NCI-H2227 (cell line): ENCODE measurements around the gene GPD1.
"Not testable (repeated sequence)": the region's sequence is repeated elsewhere in the genome, so short reads cannot be mapped to it uniquely, and the experiment has no call there.

Experiments used
- DNase-seq: peaks from one replicate; lab custom pipeline; 2025; ENCODE audit not compliant: unreplicated experiment; lab: John Stamatoyannopoulos, UW

The GPD1 gene

DNA sequence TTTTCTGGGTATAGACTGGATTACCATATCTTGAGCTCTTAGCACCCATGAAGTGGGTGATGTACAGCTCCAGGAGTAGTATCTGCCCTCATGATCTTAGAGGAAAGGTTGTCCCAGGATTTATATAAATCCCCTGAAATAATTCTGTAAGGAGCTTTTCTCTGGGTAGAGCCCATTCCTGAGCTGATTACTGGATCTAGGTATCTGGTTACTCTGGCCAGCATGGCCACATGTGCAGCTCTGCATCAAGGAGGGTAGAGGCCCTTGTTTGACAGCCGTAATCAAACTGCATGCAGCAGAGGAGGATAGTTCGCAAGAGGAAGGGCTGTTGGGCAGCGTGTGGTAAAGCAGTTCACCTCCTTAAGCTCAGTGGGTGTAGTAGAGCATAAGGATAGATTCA lies 16.7 kb downstream of the GPD1 start:
- DNase-seq: no peak

DNA sequence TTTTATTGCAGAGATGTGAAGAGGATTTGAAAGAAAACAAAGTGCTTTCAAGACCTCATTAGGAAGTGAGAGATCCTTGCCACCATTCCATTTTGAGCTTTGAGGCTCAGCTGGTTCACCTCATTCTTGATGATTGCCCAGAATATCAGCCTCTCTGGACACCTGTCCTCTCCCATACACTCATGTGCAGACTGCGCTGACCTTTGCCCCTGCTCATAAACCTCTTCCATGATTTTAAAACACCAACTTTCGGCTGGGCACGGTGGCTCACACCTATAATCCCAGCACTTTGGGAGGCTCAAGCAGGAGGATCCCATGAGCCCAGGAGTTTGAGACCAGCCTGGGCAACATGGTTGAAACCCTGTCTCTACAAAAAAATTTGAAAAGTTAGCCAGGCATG lies 17.1 kb downstream of the GPD1 start:
- no peak for DNase-seq

DNA sequence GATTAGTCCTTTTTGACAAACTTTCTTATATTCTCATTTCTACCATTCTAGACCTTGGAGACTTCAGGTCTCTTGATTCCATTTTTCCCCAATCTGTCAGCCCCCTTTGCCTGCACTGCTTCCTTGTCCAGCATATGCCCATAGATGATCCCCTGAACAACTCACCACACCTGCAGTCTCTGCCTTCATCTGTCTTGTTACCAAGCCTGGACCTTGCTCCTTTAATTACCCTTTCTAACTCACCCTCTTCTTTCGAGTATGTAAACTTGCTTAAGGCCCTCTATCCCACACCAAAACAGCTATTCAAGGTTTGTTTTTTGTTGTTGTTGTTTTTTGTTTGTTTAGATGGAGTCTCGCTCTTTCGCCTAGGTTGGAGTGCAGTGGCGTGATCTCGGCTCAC lies 17.8 kb downstream of the GPD1 start:
- DNase-seq: no peak

DNA sequence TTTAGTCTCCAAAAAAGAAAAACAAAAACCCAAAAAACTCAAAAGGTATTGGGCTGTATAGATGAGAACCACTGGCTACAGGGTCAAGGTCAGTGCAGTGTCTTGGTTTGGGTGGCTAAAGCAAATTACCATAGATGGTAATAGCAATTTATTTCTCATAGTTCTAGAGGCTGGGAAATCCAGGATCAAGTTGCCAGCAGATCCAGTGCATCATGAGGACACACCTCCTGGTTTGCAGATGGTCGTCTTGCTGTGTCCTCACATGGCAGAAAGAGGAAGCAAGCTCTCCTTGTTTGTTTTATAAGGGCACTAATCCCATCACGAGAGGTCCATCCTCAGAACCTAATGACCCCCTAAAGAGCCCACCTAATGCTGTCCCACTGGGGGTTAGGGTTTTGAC lies 19.4 kb downstream of the GPD1 start:
- DNase-seq: no peak

DNA sequence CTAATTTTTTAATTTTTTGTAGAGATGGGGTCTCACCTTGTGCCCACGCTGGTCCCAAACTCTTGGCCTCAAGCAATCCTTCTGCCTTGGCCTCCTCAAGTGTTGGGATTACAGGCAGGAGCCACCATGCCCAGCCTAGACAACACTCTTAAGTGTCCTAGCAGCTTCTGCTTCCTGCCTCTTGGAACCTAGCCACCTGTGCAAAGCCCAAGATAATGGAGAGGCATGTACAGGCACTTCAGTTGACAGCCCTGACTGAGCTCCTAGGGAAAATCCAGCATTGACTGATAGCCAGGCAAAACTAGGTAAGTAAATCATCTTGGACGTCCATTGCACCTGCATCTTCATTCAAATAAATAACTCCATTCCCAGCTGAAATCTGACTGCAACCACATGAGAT lies 23.7 kb downstream of the GPD1 start:
- DNase-seq: no peak

DNA sequence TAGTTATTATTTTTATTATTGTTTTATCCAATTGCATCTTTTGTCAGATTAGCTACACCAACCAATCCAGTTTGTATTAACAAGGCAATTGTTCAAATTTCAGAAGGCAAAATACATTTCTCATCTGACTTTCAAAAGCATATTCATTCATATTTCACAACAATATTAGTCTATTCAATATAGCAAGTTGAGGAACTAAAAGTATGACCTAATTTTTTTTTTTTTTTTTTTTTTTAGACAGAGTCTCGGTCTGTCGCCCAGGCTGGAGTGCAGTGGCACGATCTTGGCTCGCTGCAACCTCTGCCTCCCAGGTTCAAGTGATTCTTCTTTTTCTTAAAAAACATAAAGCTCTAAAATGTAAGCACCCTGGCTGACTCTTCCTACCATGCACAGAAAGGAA lies 25.5 kb downstream of the GPD1 start:
- no peak for DNase-seq

DNA sequence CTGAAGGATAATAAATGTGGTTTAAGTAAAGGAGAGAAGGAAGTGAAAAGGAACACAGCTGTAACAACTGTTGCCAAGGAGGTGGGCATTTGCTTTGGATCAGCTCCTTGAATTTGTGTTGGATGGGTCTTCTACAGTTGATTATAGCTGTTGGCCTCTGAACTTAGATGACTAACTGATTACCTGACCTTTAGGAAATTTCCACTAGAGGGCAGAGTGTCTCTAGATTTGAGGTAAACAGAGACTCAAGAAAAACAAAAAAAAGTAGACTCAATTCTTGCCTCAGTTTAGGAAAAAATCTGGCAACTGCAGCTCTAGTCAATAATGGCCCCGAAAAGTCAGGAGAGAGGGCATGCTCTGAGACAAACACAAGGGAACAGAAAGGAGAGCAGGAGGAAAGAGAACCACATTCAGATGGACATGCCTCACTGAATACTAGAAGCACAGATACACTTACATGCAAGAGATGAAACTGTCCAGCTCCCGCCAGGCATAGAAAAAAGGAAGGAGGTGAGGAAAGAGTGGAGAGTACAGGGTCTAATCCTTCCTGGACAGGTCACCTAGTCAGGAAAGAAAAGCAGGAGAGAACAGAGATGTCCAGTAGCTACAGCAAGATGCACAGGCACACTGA lies 28.8 kb downstream of the GPD1 start:
- peak; percentile 38 for DNase-seq

DNA sequence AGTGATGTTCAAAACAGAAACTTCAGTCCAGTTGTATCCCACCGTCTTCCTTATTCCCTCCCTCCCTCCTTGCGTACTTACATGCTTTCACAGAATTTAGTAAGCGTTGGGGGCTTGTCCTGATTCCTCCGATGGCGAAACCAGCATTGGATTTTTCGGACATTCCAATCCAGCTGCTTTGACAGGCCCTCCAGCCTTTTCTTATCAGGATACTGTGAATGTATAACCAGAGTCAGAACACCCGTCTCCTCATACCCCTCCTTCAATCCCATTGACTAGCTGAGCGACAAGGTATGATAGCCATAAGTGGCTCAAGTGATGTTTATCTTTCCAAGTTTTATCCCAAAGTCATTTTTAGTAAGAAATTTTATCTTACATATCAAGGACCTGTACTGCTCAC lies 39.2 kb downstream of the GPD1 start:
- no peak for DNase-seq

DNA sequence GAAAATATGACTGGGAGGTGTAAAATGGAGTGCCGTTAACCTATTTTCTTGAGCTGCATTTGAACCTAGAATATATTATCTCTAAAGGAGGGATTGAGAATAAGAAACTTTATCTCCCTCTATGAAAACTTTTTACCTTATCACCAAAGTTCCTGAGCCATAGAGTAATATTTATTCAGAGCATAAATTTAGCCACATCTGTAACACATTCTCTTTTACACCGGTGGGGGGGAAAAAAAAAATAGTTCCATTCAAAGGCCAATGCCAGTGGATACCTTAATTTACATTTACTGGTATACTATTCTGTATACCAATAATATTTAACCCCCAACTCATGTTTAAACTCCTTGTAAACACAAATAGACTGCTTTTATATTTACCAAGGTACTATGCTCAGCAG lies 41.6 kb downstream of the GPD1 start:
- no peak for DNase-seq

DNA sequence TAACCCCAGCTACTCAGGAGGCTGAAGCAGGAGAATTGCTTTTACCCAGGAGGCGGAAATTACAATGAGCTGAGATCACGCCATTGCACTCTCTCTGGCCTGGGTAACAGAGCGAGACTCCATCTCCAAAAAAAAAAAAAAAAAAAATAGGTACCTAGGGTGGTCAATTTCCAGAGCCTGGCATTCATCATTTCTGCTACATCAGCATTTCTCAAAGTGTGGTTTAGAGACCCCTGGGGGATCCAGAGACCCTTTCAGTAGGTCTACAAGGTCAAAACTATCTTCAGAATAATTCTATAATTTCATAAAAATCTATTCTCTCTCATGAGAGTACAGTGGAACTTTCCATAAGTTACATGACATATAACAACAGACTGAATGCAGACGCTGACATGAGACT lies 43.5 kb downstream of the GPD1 start:
- DNase-seq: no peak

DNA sequence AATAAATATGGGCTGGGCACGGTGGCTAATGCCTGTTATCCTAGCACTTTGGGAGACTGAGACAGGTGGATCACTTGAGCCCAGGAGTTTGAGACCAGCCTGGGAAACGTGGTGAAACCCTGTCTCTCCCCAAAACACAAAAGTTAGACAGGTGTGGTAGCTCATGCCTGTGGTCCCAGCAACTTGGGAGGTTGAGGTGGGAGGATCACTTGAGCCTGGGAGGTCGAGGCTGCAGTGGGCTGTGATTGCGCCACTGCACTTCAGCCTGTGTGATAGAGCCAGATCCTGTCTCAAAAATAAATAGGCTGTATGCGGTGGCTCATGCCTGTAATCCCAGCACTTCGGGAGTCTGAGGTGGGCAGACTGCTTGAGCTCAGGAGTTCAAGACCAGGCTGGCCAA lies 44.2 kb downstream of the GPD1 start:
- DNase-seq: not testable (repeated sequence)

DNA sequence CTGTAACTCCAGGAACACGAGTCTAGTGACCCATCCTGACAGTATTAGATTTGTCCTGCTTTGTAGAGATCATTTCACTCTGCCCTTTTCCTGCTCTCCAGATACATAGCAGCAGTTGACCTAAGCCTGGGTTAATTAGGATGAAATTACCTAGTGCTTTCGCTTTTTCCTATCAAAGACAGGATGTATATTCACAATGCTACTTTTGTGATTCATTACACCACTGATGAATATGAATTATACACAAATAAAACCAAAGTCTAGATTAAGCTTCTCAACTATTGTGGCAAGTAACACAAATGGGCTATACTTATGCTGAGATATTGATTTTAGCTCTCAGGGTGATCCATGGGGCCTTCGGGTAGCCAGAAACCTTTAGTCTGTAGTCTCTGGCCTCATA lies 45.5 kb downstream of the GPD1 start:
- DNase-seq: no peak

DNA sequence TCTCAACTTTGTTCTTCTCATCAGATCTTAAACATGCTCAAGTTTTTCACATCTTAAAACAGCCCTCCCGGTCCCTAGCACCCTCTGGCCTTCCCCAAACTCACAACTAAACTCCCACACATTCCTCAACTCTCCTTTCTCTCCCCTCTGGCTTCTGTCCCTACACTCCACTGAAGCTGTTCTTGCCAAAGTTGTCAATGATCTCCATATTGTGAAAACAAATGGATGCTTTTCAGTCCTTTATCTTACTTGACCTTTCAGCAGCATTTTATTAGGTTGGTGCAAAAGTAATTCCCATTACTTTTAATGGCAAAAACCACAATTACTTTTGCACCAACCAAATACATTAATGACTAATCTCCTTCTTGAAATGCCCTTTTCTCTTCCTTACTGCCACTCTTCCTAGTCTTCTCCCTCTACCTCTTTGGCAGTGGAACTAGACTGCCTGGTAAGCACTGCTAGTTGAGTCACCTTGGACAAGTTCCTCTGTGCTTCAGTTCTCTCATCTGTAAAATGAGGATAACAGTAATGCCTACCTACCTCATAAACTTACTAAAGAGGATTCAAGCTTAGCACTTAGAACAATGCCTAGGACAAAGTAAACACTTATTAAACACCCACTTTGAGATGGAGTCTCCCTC lies 47.4 kb downstream of the GPD1 start:
- no peak for DNase-seq

DNA sequence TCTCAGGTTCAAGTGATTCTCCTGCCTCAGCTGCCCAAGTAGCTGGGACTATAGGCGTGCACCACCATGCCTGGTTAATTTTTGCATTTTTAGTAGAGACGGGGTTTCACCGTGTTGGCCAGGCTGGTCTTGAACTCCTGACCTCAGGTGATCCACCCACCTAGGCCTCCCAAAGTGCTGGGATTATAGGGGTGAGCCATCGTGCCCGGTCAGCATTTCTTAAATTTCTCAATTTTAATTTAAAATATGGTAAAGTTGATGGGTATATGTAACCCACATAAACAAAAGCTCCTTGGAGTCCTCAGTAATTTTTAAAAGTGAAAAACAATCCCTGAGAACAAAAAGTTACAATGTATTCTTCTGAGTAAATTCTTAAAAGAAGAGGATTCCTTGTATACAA lies 51.1 kb downstream of the GPD1 start:
- not testable (repeated sequence) for DNase-seq

DNA sequence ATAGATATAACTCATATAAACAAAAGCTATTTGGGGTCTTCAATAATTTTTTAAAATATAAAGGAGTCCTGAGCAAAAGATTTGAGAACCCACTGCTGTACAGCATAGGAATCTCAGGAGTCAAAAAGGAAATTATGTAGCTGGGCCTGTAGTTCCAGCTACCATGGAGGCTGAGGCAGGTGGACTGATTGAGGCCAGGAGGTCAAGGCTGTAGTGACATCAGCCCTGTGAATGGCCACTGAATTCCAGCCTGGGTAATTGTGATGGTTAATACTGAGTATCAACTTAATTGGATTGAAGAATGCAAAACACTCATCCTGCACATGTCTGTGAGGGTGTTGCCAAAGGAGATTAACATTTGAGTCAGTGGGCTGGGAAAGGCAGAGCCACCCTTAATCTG lies 52.8 kb downstream of the GPD1 start:
- DNase-seq: no peak

DNA sequence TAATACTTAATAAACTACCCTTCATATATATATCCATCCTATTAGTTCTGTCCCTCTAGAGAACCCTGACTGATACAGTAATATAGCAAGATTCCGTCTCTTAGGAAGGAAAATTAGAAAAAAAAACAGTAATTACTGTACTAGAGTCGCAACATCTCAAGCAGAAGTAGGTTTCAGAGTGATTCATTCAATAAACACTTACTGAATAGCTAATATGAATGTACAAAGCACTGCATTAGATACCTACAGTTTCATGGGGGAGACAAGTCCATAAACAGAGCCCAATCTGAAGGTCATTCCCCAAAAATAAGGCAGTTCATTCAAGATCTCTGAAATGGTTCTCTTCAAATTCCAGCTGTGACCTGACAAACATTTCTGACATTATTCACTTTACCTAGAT lies 53.5 kb downstream of the GPD1 start:
- DNase-seq: no peak

DNA sequence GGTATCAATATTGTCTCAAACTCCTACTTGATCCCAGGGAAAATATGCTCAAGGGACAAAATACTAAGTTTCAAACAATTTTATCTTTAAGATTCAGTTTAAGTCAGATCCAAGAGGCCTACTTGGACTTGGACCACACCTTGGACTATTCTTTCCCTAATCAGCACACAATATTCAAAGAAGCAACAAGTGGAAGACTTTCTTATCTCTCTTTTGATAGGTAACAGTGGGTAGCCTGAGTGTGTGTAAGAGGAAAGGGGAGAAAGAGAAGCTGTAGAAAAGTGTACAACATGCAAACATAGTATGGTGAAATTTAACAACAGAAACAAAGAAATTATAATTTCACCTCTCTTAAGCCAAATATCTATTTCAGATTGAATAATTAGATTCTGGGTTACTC lies 56.8 kb downstream of the GPD1 start:
- DNase-seq: no peak
